K562 (cell line): ENCODE measurements around the gene GZF1. TPM values are rescaled to one million over a fixed set of nuclear protein-coding genes. Genes with fewer than 3 reads are reported as not detected.

Experiments
- ARHGAP35 ChIP-seq: fragments of 450-650 bp; IDR thresholded peaks from 2 replicates; pipeline ENCODE4 v1.6.1; 2018; ENCODE audit not compliant: partially characterized antibody
- CLOCK ChIP-seq: fragments of 250-450 bp; sonication (Bioruptor Pico); IDR thresholded peaks from 2 replicates; pipeline ENCODE4 v1.4.0; 2020; ENCODE audit warnings: mild to moderate bottlenecking, moderate library complexity, borderline replicate concordance
- EGR1 ChIP-seq: fragments of 450-650 bp; conservative IDR thresholded peaks from 2 replicates; pipeline ENCODE4 v1.6.1; 2017; ENCODE audit warnings: mild to moderate bottlenecking
- FOXJ3 ChIP-seq: sonication (generic); formaldehyde crosslinking; IDR thresholded peaks from 2 replicates; pipeline ENCODE4 v1.4.0; 2020; ENCODE audit warnings: mild to moderate bottlenecking, missing genetic modification reagents
- HDAC3 ChIP-seq: fragments of 450-650 bp; IDR thresholded peaks from 2 replicates; pipeline ENCODE4 v1.6.1; 2018; ENCODE audit warnings: borderline replicate concordance, mild to moderate bottlenecking, moderate library complexity; ENCODE audit not compliant: partially characterized antibody
- HNRNPL ChIP-seq: fragments of 200-400 bp; formaldehyde crosslinking; IDR thresholded peaks from 2 replicates; pipeline ENCODE4 v1.6.1; 2017; ENCODE audit warnings: low read depth, mild to moderate bottlenecking, low read length
- HNRNPUL1 ChIP-seq: fragments of 200-400 bp; formaldehyde crosslinking; IDR thresholded peaks from 2 replicates; pipeline ENCODE4 v1.6.1; 2017; ENCODE audit warnings: low read length
- JUN ChIP-seq, 2 experiments: sonication (generic) in 1 of 2; formaldehyde crosslinking in 1 of 2; IDR thresholded peaks; 2 replicates each; pipeline versions ENCODE4 v1.6.1 to v1.8.0; 2012 to 2022; ENCODE audit warnings: borderline replicate concordance in 2 of 2, mild to moderate bottlenecking in 2 of 2, improper control_type of control experiment in 1 of 2, low read depth in 1 of 2, low read length in 1 of 2, missing genetic modification reagents in 1 of 2
- KDM1A ChIP-seq, 2 experiments: fragments of 450-650 bp; IDR thresholded peaks; 2 replicates each; pipeline ENCODE4 v1.6.1; 2016; ENCODE audit warnings: mild to moderate bottlenecking in 2 of 2
- NFXL1 ChIP-seq: fragments of 450-650 bp; formaldehyde crosslinking; IDR thresholded peaks from 2 replicates; pipeline ENCODE4 v1.4.0; 2021; ENCODE audit warnings: mild to moderate bottlenecking
- POLR2AphosphoS5 ChIP-seq: IDR thresholded peaks from 2 replicates; pipeline ENCODE4 v1.6.1; 2011; ENCODE audit warnings: mild to moderate bottlenecking, low read depth, low read length, moderate library complexity; ENCODE audit not compliant: control insufficient read depth, insufficient read depth
- RBM25 ChIP-seq: fragments of 200-400 bp; formaldehyde crosslinking; IDR thresholded peaks from 2 replicates; pipeline ENCODE4 v1.6.1; 2018; ENCODE audit warnings: low read length, low read depth, moderate library complexity; ENCODE audit not compliant: severe bottlenecking
- SIRT6 ChIP-seq: IDR thresholded peaks from one replicate; pipeline ENCODE4 v1.6.1; 2012; ENCODE audit warnings: low read depth, mild to moderate bottlenecking, control low read depth, inconsistent platforms, low read length, moderate library complexity
- SRSF7 ChIP-seq: fragments of 200-400 bp; formaldehyde crosslinking; optimal IDR thresholded peaks from 2 replicates; pipeline ENCODE3; 2017; ENCODE audit warnings: mild to moderate bottlenecking, low read depth, low read length
- TAF1 ChIP-seq: IDR thresholded peaks from 2 replicates; pipeline ENCODE4 v1.6.1; 2011; ENCODE audit warnings: mild to moderate bottlenecking, low read length, moderate library complexity; ENCODE audit not compliant: insufficient read depth, control insufficient read depth, severe bottlenecking; ENCODE audit errors: extremely low read depth
- ZBTB34 ChIP-seq: fragments of 250-450 bp; sonication (Bioruptor Pico); IDR thresholded peaks from 2 replicates; pipeline ENCODE4 v1.8.0; 2021; ENCODE audit warnings: mild to moderate bottlenecking, moderate library complexity
- ZKSCAN1 ChIP-seq: fragments of 150-350 bp; IDR thresholded peaks from 2 replicates; pipeline ENCODE4 v1.6.1; 2016; ENCODE audit warnings: low read depth, low read length
- ZNF175 ChIP-seq: fragments of 200-800 bp; sonication (Bioruptor generic); IDR thresholded peaks from 2 replicates; pipeline ENCODE4 v1.6.1; 2016; ENCODE audit warnings: low read depth, mild to moderate bottlenecking, missing genetic modification characterization, missing compliant biosample characterization
- ZNF277 ChIP-seq: fragments of 250-450 bp; sonication (Bioruptor Pico); IDR thresholded peaks from 2 replicates; pipeline ENCODE4 v1.8.0; 2022; ENCODE audit warnings: inconsistent platforms, mild to moderate bottlenecking, moderate library complexity, borderline replicate concordance
- ZNF3 ChIP-seq: fragments of 250-450 bp; sonication (Bioruptor Pico); IDR thresholded peaks from 2 replicates; pipeline ENCODE4 v1.5.0; 2021; ENCODE audit warnings: mild to moderate bottlenecking, moderate library complexity
- ZSCAN32 ChIP-seq: fragments of 450-650 bp; formaldehyde crosslinking; IDR thresholded peaks from 2 replicates; pipeline ENCODE4 v1.4.0; 2020; ENCODE audit warnings: mild to moderate bottlenecking, moderate library complexity
- polyA plus RNA-seq, 8 experiments: library from polyadenylated mRNA; depleted of rRNA in 4 of 8; stranded (reverse) in 5 of 8; unstranded in 3 of 8; fragments of >200 nt; fragmentation: Nextera tagmentation in 2 of 8; fragmentation: Illumina TruSeq in 1 of 8; extraction: Ambion mirVana in 2 of 8; extraction: Trizol in 1 of 8; gene quantifications; 2 replicates each; pipeline versions ENCODE4 v1.2.1 to v1.2.3, GENCODE V29; 2011 to 2014; ENCODE audit warnings: inconsistent platforms in 1 of 8, missing spikeins in 1 of 8
- total RNA-seq, 7 experiments: library from RNA; depleted of rRNA in 6 of 7; stranded (reverse); fragments of >200 nt in 6 of 7; fragmentation: Illumina TruSeq in 2 of 7; extraction: Trizol in 2 of 7; gene quantifications; 2 replicates each; pipeline versions ENCODE4 v1.2.1 to v1.2.3, GENCODE V29; 2011 to 2021; ENCODE audit warnings: low replicate concordance in 1 of 7

The GZF1 gene
- total and polyA plus RNA-seq, 9 of the 15 experiments (the other 6 are each of a cell fraction or from before 2014, with no cell fraction given) = 1.2 to 15.7 (median 7.4) TPM

GRCh38 chr20:23350196-23350903, 11.6 kb upstream of the GZF1 start, which contains the start of gene NXT1 (continued):
- no peak for TF ChIP-seq HNRNPUL1
- peak; percentile 78 for TF ChIP-seq RBM25
- no peak for TF ChIP-seq HNRNPL
- no peak for TF ChIP-seq SIRT6
- no peak for TF ChIP-seq FOXJ3
- TF ChIP-seq EGR1 = no peak
- TF ChIP-seq TAF1 = peak; percentile 22
- TF ChIP-seq KDM1A (IDR thresholded peaks at IDR 0.05) = no peak
- no peak for TF ChIP-seq JUN (IDR thresholded peaks at IDR 0.05; ENCODE audit: borderline replicate concordance, low read depth, low read length)
- no peak for TF ChIP-seq JUN (CRISPR knock-in tag; IDR thresholded peaks at IDR 0.05; ENCODE audit: borderline replicate concordance)
- no peak; the same call in 1 of the 2 replicates for TF ChIP-seq POLR2AphosphoS5
- TF ChIP-seq ZKSCAN1 = no peak
- no peak for TF ChIP-seq CLOCK (CRISPR knock-in tag)
- no peak for TF ChIP-seq ZNF175
- no peak for TF ChIP-seq SRSF7
- TF ChIP-seq ARHGAP35 = no peak
- no peak for TF ChIP-seq NFXL1 (CRISPR knock-in tag)
- no peak for TF ChIP-seq ZNF3 (CRISPR knock-in tag)
- TF ChIP-seq ZBTB34 = no peak
- no peak for TF ChIP-seq ZNF277 (CRISPR knock-in tag)
- no peak for TF ChIP-seq ZSCAN32 (CRISPR knock-in tag)
- TF ChIP-seq HDAC3 = no peak
